ENCODE results near the gene HNRNPA0. TPM values are rescaled to one million over a fixed set of nuclear protein-coding genes. Genes with fewer than 3 reads are reported as not detected.

HNRNPA0 gene
- total and polyA plus RNA-seq, 2 of the 8 experiments (the other 6 are each of a cell fraction or from before 2014, with no cell fraction given): 22.0 to 71.3 TPM

DNA sequence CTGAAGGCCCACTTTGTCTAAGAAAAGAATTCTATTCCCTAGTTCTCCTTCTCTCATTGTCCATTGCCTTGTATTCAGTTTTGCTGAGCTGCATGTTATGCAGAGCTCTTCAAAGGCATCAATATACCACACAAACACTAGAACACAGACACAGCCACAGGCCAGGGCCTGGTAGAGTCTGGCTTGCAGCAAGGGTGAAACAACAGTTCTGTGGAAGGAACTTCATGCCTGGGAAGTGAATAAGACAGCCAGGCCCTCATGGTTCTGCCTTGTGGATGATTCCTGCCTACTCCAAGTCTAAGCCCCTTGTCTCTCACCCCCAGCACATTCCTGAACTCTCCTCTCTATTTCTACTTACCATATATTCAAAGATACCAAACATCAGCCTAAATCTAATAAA is 49.1 kb downstream of the HNRNPA0 start:
- no peak overlapping the region for H4K8ac ChIP-seq (ENCODE audit: extremely low read depth, insufficient read depth, low read length)
- H3K9me3 ChIP-seq (ENCODE audit: insufficient read depth in 2 of 2, low read depth in 1 of 2, low read length in 1 of 2): no peaks in the 10 kb centered on the region
- FAIRE-seq (no peak), DNase-seq (ENCODE audit: low read depth in 1 of 2, low spot score in 2 of 2) (no peak)
- H2AFZ ChIP-seq (ENCODE audit: low read length): no peak overlapping the region
- no peak overlapping the region for H3K18ac ChIP-seq (ENCODE audit: extremely low read depth, low read length)
- CTCF ChIA-PET (ENCODE audit: partially characterized antibody): no interaction called here
- no peak overlapping the region for H2BK12ac ChIP-seq (ENCODE audit: low read depth, low read length)
- no peak overlapping the region for H3K4ac ChIP-seq (replicated peaks; ENCODE audit: insufficient read length, low read depth, low read length)
- no peaks in the 10 kb centered on the region for H3K4me1 ChIP-seq (replicated peaks in 1 of 4; ENCODE audit: control insufficient read depth in 3 of 4, insufficient read depth in 4 of 4, low read length in 3 of 4)
- H4K5ac ChIP-seq (ENCODE audit: insufficient read length, low read depth, low read length): no peak overlapping the region
- H3K14ac ChIP-seq (ENCODE audit: insufficient read length): no peak overlapping the region
- H4K91ac ChIP-seq (replicated peaks; ENCODE audit: insufficient read length, low read length): no peak overlapping the region
- POLR2A ChIA-PET (ENCODE audit: partially characterized antibody): interaction anchor here (2.2 kb wide), 1 partner anchor 16 kb away, joined by 4 read pairs; no protein-coding TSS in a partner anchor
- H3K27ac ChIP-seq (ENCODE audit: low read depth, low read length): no peak overlapping the region
- no peaks in the 10 kb centered on the region; a peak in 1 of 8 replicates for H3K36me3 ChIP-seq (ENCODE audit: control insufficient read depth in 2 of 4, insufficient read depth in 4 of 4, low read length in 3 of 4)
- H4K20me1 ChIP-seq (replicated peaks in 1 of 2; ENCODE audit: control insufficient read depth in 1 of 2, insufficient read depth in 2 of 2, low read length in 2 of 2): peaks cover 0 to 3% of the 10 kb centered on the region in 2 experiments
- no peak overlapping the region for H3K4me2 ChIP-seq (ENCODE audit: insufficient read depth in 1 of 2, low read depth in 2 of 2, low read length in 2 of 2)
- H3K56ac ChIP-seq (replicated peaks; ENCODE audit: insufficient read length, low read depth, low read length): no peak overlapping the region
- H2BK5ac ChIP-seq (ENCODE audit: low read depth, low read length): no peak overlapping the region
- H2BK120ac ChIP-seq (replicated peaks; ENCODE audit: low read depth, low read length): no peak overlapping the region
- H3K79me2 ChIP-seq (ENCODE audit: control insufficient read depth in 1 of 2, insufficient read depth in 2 of 2, low read length in 2 of 2): no peaks in the 10 kb centered on the region
- H3K27me3 ChIP-seq (replicated peaks in 1 of 4; ENCODE audit: control insufficient read depth in 3 of 4, extremely low read depth in 1 of 4, insufficient read depth in 3 of 4, low read length in 3 of 4): no peaks in the 10 kb centered on the region
- no peaks in the 10 kb centered on the region for H3K23me2 ChIP-seq (ENCODE audit: low read depth, low read length)
- H3K79me1 ChIP-seq (ENCODE audit: low read depth, low read length): no peaks in the 10 kb centered on the region
- no peak overlapping the region for H3K9ac ChIP-seq (replicated peaks in 1 of 4; ENCODE audit: extremely low read depth in 1 of 4, low read depth in 3 of 4, low read length in 3 of 4)
- no peak overlapping the region for H3K23ac ChIP-seq (ENCODE audit: insufficient read length)
- H2BK15ac ChIP-seq (ENCODE audit: low read length): no peak overlapping the region
- H2BK20ac ChIP-seq (ENCODE audit: low read length): no peak overlapping the region
- H3K4me3 ChIP-seq (ENCODE audit: extremely low read depth in 1 of 4, insufficient read depth in 2 of 4, low read depth in 3 of 4, low read length in 4 of 4): no peak overlapping the region
- no peak overlapping the region for H2AK5ac ChIP-seq (ENCODE audit: low read depth, low read length)
- TF ChIP-seq CREB1 (IDR thresholded peaks at IDR 0.05) (no peak), POLR2A (IDR thresholded peaks at IDR 0.05; ENCODE audit: control extremely low read depth in 1 of 2, low read depth in 2 of 2, low read length in 2 of 2) (no peak), SAP30 (IDR thresholded peaks at IDR 0.05; ENCODE audit: insufficient read depth, insufficient replicate concordance, low read length) (no peak), RBBP5 (IDR thresholded peaks at IDR 0.05; ENCODE audit: borderline replicate concordance, low read depth, low read length) (no peak), SP2 (IDR thresholded peaks at IDR 0.05; ENCODE audit: low read length) (no peak), BCL11A (IDR thresholded peaks at IDR 0.05; ENCODE audit: low read depth in 2 of 2, low read length in 2 of 2) (no peak), CBX5 (IDR thresholded peaks at IDR 0.05; ENCODE audit: low read depth, low read length) (no peak), TAF1 (IDR thresholded peaks at IDR 0.05; ENCODE audit: low read depth, low read length) (no peak), ASH2L (IDR thresholded peaks at IDR 0.05; ENCODE audit: low read length) (no peak), BACH1 (IDR thresholded peaks at IDR 0.05; ENCODE audit: low read length) (no peak), FOSL1 (IDR thresholded peaks at IDR 0.05; ENCODE audit: insufficient read depth, low read depth, low read length) (no peak), HDAC6 (IDR thresholded peaks at IDR 0.05; ENCODE audit: low read depth, low read length) (no peak), BRCA1 (IDR thresholded peaks at IDR 0.05; ENCODE audit: low read depth, low read length) (no peak), KDM1A (IDR thresholded peaks at IDR 0.05; ENCODE audit: borderline replicate concordance, low read length) (no peak)
- TF ChIP-seq, protein P1, sequence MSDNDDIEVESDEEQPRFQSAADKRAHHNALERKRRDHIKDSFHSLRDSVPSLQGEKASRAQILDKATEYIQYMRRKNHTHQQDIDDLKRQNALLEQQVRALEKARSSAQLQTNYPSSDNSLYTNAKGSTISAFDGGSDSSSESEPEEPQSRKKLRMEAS (IDR thresholded peaks at IDR 0.05): no peak

All from H1 (cell line).